NOMO-1 treated with DMSO at 0.1 percent for 48 hours (cell line): Measurements from ENCODE around the gene CALR.
"Not testable (repeated sequence)": the region's sequence is repeated elsewhere in the genome, so short reads cannot be mapped to it uniquely, and the experiment has no call there.

Experiments
- DNase-seq: peaks from one replicate; lab custom pipeline; 2025; ENCODE audit not compliant: unreplicated experiment; lab: John Stamatoyannopoulos, UW

CALR gene

GRCh38 chr19:12933287-12934072 is 4.9 kb upstream of the CALR start, which contains the start of gene FARSA:
Gene FARSA (minus strand): TSS chr19:12933711. CDS start chr19:12933696, 15 bp downstream.
- DNase-seq = peak; percentile 89

GRCh38 chr19:12935071-12935470 is 3.3 kb upstream of the CALR start:
- no peak for DNase-seq

- no peak for DNase-seq
Measured at GRCh38 chr19:12936582-12936981, 1.8 kb upstream of the CALR start.

- peak; percentile 82 for DNase-seq
Measured at GRCh38 chr19:12937093-12937926, 1.1 kb upstream of the CALR start.

- DNase-seq = peak; percentile 22
Measured at GRCh38 chr19:12938779-12939601, 581 bp downstream of the CALR start.

- DNase-seq = no peak
Measured at GRCh38 chr19:12939975-12940423, 1.6 kb downstream of the CALR start.

- DNase-seq = no peak
Measured at GRCh38 chr19:12940897-12941296, 2.5 kb downstream of the CALR start.

GRCh38 chr19:12943437-12944044 is 5.1 kb downstream of the CALR start:
- no peak for DNase-seq

- no peak for DNase-seq
Measured at GRCh38 chr19:12944104-12944674, 5.8 kb downstream of the CALR start.

GRCh38 chr19:12945479-12946091 is 7.2 kb downstream of the CALR start, which contains the start of gene RAD23A:
Gene RAD23A (plus strand): TSS chr19:12945862. CDS start chr19:12945949, 87 bp downstream.
- DNase-seq = peak; percentile 91

GRCh38 chr19:12946092-12946721 is 7.8 kb downstream of the CALR start:
- DNase-seq = peak; percentile 43

GRCh38 chr19:12946731-12947496 is 8.5 kb downstream of the CALR start:
- DNase-seq = no peak

- no peak for DNase-seq
Measured at GRCh38 chr19:12947702-12948611, 9.5 kb downstream of the CALR start.

GRCh38 chr19:12948612-12949362 is 10.4 kb downstream of the CALR start:
- DNase-seq = no peak

GRCh38 chr19:12949363-12950283 is 11.2 kb downstream of the CALR start:
- DNase-seq = no peak

- DNase-seq = not testable (repeated sequence)
Measured at GRCh38 chr19:12952050-12952449, 13.6 kb downstream of the CALR start.
